RWPE2 (cell line): Measurements from ENCODE around the gene WNK3.

Experiments
- ATAC-seq: fragments of 200-7000 bp; cut with Tn5 transposase; 3 replicates; pipeline ENCODE4 v1.9.1; 2021; ENCODE audit warnings: low read depth
- DNase-seq: peaks from one replicate; pipeline ENCODE4 v3.0.0-alpha.2; 2020; ENCODE audit warnings: low spot score
- H3K27ac ChIP-seq: fragments of 450-650 bp; 2 replicates; pipeline ENCODE4 v1.5.1; 2017; ENCODE audit warnings: mild to moderate bottlenecking; ENCODE audit not compliant: poor library complexity, severe bottlenecking
- H3K27me3 ChIP-seq: fragments of 250-450 bp; sonication (Bioruptor Pico); 2 replicates; pipeline ENCODE4 v1.5.1; 2021; ENCODE audit warnings: mild to moderate bottlenecking, moderate library complexity; ENCODE audit not compliant: insufficient read depth, poor library complexity, severe bottlenecking
- H3K36me3 ChIP-seq: fragments of 250-450 bp; sonication (Bioruptor Pico); 2 replicates; pipeline ENCODE4 v1.5.1; 2020; ENCODE audit warnings: low read depth, mild to moderate bottlenecking, moderate library complexity
- H3K4me1 ChIP-seq: fragments of 250-450 bp; sonication (Bioruptor Pico); 2 replicates; pipeline ENCODE4 v1.5.1; 2021; ENCODE audit warnings: mild to moderate bottlenecking, moderate library complexity; ENCODE audit not compliant: insufficient read depth, poor library complexity, severe bottlenecking
- H3K4me3 ChIP-seq: fragments of 250-450 bp; sonication (Bioruptor Pico); 2 replicates; pipeline ENCODE4 v1.5.1; 2021; ENCODE audit warnings: mild to moderate bottlenecking, moderate library complexity; ENCODE audit not compliant: severe bottlenecking
- H3K9me3 ChIP-seq: fragments of 250-450 bp; sonication (Bioruptor Pico); 2 replicates; pipeline ENCODE4 v1.5.1; 2021; ENCODE audit warnings: mild to moderate bottlenecking, moderate library complexity; ENCODE audit not compliant: severe bottlenecking
- TF ChIP-seq, protein P1 (sequence below): fragments of 450-650 bp; IDR thresholded peaks from one replicate; pipeline ENCODE4 v1.5.1; 2017; ENCODE audit warnings: mild to moderate bottlenecking, moderate library complexity; ENCODE audit not compliant: poor library complexity, severe bottlenecking

Gene WNK3

GRCh38 chrX:54182194-54182863, 175.5 kb downstream of the WNK3 start:
- DNase-seq (peak; percentile 49), ATAC-seq (peak; percentile 67)
- no peaks in the 10 kb centered on the region for H3K27me3 ChIP-seq
- H3K36me3 ChIP-seq: no peaks in the 10 kb centered on the region
- TF ChIP-seq, protein P1, sequence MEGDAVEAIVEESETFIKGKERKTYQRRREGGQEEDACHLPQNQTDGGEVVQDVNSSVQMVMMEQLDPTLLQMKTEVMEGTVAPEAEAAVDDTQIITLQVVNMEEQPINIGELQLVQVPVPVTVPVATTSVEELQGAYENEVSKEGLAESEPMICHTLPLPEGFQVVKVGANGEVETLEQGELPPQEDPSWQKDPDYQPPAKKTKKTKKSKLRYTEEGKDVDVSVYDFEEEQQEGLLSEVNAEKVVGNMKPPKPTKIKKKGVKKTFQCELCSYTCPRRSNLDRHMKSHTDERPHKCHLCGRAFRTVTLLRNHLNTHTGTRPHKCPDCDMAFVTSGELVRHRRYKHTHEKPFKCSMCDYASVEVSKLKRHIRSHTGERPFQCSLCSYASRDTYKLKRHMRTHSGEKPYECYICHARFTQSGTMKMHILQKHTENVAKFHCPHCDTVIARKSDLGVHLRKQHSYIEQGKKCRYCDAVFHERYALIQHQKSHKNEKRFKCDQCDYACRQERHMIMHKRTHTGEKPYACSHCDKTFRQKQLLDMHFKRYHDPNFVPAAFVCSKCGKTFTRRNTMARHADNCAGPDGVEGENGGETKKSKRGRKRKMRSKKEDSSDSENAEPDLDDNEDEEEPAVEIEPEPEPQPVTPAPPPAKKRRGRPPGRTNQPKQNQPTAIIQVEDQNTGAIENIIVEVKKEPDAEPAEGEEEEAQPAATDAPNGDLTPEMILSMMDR: no peak
- no peaks in the 10 kb centered on the region for H3K9me3 ChIP-seq
- peaks cover 25% of the 10 kb centered on the region for H3K4me1 ChIP-seq
- peak overlapping the region; percentile 85 for H3K4me3 ChIP-seq
- peak overlapping the region; percentile 80 for H3K27ac ChIP-seq

- no peaks in the 10 kb centered on the region for H3K36me3 ChIP-seq
- ATAC-seq (no peak), DNase-seq (no peak)
- TF ChIP-seq, protein P1: no peak
- H3K9me3 ChIP-seq: no peaks in the 10 kb centered on the region
- H3K4me3 ChIP-seq: peak overlapping the region; percentile 85
- peak overlapping the region; percentile 80 for H3K27ac ChIP-seq
- no peaks in the 10 kb centered on the region for H3K27me3 ChIP-seq
- peaks cover 27% of the 10 kb centered on the region for H3K4me1 ChIP-seq
Measured at GRCh38 chrX:54181202-54181953, 176.5 kb downstream of the WNK3 start.

DNA sequence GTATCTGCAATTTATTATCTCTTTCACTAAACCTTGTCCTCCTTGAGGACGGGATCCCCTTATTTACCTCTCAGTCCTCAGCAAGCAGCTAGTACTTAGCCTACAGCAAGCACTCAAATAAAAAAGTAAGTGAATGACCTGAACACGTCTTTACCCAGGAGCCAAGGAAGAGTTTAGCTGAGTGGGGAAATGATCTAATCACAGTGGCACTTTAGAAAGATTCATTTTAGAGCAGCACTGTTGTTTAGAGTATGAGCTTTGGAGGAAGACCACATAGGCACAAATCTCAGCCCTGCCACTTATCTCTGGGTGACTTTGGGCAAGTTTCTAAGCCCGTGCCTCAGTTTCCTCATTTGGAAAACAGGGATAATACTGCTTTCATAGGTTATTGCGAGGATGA, 177.4 kb downstream of the WNK3 start:
- H3K4me1 ChIP-seq: peaks cover 27% of the 10 kb centered on the region
- H3K4me3 ChIP-seq: peak overlapping the region; percentile 85
- H3K9me3 ChIP-seq: no peaks in the 10 kb centered on the region
- peak overlapping the region; percentile 80 for H3K27ac ChIP-seq
- DNase-seq (no peak), ATAC-seq (no peak)
- TF ChIP-seq, protein P1: no peak
- no peaks in the 10 kb centered on the region for H3K27me3 ChIP-seq
- H3K36me3 ChIP-seq: no peaks in the 10 kb centered on the region

DNA sequence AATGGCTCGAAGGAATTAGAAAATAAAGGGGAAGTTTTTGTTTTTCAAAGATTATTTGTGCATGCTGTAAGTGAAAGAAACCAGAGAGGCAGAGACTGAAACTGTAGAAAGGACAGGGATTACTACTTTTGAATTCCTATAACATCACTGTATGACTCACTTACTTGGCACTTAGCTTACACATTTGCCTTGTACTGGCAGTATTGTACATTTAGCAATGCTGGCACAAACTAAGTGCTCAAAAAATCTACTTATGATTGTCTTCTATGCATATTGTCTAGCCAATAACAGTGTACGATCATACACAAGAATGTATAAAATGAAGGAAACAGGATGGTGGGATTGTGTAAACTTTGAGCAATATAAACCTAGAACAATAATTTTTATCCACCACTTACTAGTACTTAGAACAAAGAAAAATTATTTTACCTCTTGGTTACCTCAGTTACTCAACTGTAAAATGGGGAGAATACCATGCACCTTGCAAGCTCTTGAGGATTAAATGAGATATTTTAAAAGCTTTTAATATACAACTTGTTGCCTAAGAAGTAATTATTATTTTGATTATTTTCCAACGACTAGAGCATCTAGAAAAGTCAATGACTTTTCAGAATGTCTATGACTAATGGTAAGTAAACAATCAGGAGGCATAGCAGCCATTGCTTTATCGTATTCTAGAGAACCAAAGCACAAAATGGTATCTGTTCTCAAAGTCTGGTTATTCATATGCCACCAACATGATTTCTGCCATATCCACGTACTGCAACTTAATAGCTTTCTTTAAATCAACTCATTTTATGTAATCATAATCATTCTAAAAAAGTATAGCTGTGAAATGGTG, 179.5 kb downstream of the WNK3 start:
- H3K4me3 ChIP-seq: no peak overlapping the region
- DNase-seq (no peak), ATAC-seq (peak; percentile 78)
- H3K27me3 ChIP-seq: no peaks in the 10 kb centered on the region
- TF ChIP-seq, protein P1: no peak
- no peaks in the 10 kb centered on the region for H3K9me3 ChIP-seq
- H3K4me1 ChIP-seq: peaks cover 27% of the 10 kb centered on the region
- peaks cover 10% of the 10 kb centered on the region for H3K36me3 ChIP-seq
- peak overlapping the region; percentile 80 for H3K27ac ChIP-seq
